HG03025 (cell line): ENCODE results near the gene CAPSL.
"Not testable (repeated sequence)": the region's sequence is repeated elsewhere in the genome, so short reads cannot be mapped to it uniquely, and the experiment has no call there.

ENCODE experiments used
- ATAC-seq: cut with Tn5 transposase; IDR thresholded peaks from one replicate; pipeline ENCODE4 v1.9.1; 2021; ENCODE audit warnings: mild to moderate bottlenecking, moderate library complexity; ENCODE audit not compliant: unreplicated experiment, low FRiP score

The CAPSL gene

DNA sequence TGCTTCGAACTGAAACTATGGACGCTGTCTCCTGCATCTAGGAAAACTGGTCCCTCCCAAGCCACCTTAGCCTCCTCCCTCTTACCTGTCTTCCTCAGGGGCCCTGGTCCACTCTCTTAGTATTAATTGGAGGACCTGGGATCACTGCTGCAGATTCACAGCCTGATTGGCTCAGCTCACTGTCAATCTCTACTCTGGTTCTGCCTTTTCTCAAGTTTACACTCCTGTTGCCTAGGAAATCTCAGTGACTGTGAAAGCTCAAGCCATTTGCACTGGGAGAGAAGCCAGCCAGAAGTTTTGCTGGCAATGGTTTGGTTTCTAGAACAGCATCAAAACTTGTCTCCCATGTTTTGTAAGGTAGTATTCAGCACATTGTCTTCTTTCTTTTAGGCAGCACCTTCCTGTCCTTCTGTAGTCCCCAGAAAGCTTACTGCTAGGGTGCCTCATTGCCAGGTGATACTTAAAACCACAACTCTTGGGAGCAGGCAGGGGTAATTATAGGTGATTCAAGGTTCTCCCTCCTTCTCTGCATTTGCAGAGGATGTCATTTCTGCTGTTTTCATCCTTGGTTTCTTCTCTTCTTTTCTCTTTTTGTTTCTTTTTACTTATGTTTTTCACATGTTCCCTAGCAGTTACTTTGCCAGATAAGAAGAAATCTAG lies at the start of gene CAPSL:
Gene CAPSL (minus strand): TSS at position 55 of the 660 bp plus-strand sequence. CDS start 17,502 bp downstream, outside the sequence.
- no peak for ATAC-seq

DNA sequence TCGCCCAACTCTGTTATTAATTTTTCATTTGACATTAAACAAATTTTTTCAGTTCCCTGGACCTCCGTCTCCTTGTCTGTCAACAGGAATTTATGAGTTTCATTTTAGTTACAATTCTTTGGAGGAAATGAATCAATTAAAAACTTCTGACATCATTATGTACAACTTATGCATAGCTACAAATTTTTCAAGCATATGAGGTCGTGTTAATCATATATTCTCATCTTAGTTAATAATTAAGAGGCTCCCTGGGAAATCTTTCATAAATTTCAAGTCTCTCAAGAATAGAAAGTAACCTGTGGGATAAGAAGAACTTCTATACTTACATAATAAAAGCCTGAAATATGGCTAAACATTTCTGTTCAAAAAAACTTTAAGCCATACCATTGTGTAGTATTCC lies 49.4 kb upstream of the CAPSL start:
- no peak for ATAC-seq

GRCh38 chr5:35979715-35980114 lies 41.3 kb upstream of the CAPSL start:
- no peak for ATAC-seq

DNA sequence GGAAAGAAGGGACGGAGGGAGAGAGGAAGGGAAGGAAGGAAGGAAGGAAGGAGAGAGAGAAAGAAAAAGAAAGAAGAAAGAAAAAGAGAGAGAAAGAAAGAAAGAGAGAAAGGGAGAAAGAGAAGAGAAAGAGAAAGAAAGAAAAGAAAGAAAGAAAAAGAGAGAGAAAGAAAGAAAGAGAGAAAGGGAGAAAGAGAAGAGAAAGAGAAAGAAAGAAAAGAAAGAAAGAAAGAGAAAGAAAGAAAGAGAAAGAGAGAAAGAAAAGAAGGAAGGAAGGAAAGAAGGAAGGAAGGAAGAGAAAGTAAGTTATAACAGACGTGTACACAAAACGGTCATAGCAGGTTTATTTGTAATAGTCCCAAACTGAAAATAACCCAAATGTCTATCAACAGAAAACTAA lies 38.4 kb upstream of the CAPSL start:
- not testable (repeated sequence) for ATAC-seq

GRCh38 chr5:35974570-35974969 lies 36.1 kb upstream of the CAPSL start:
- ATAC-seq, result no peak

DNA sequence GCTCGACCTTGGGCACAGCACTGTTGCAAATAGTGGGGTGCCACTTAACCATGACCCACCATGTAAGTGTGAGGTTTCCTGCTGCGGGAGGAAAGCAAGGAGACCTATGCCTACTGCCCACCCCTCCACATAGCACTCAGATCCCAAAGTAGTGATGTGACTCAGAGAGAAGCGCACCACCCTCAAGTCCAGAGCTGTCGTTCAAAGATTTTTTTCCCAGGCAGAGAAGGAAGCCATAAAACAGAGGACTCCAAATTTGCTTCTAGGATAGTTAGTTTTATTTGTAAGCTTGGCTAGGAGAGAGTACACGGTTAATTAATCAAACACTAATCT lies 33.4 kb upstream of the CAPSL start:
- no peak for ATAC-seq

DNA sequence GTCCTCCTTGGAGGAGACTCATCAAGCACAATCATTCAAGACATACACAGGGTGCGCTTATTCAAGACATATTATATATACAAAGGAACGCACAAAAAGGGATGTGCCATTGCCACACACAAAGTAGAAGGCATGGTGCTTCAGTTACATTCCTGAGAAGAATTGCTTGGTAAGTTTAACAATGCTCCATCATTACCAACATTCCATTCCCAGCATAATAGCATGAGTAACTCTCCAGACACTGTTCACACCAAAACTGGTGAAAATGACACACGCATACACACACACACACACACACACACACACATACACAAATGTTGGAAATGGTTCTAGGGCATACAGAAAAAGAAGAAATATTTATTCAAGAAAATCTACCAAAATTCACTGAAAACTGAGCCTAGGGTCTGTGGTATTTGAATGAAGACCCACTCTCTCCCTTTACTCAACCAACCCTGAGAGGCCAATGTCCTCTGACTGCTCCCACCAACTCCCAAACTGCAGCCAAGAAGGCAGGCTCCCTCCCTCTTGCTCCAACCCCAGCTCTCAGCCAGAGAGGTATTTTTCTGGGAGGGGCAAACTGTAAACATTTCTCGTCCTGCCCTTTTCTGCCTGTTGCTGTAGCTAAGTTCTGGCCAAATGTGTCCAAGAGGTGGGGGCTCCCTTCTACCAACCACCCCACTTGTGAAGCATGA lies 32.9 kb upstream of the CAPSL start:
- no peak for ATAC-seq

DNA sequence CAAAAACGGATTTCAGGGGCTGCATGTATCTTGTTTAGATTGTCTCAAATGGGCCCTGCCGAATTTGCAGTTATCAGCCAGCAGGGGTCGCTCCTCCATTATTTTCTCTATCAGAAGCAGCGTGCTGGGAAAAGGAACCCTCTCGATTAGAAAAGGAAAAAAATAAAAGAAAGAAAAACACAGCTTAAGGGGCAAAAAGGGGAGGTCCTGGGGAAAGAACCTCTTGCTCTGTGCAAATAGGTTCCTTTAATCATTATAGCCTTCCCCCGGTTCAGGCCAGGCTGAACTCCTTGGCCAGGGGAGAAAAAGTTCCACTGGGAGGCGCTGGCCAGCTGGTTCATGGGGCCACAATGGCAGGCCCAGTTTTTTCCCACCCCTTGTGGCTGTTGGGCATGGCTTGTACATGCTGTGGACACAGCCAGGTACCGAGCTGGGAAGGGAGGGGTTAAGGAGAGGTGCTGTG lies 25.0 kb upstream of the CAPSL start:
- no peak for ATAC-seq

- ATAC-seq, result no peak
Observed at GRCh38 chr5:35960328-35960727, 21.9 kb upstream of the CAPSL start.

GRCh38 chr5:35956429-35956828 lies 18.0 kb upstream of the CAPSL start:
- no peak for ATAC-seq

- no peak for ATAC-seq
Observed at GRCh38 chr5:35954175-35954574, 15.8 kb upstream of the CAPSL start.

DNA sequence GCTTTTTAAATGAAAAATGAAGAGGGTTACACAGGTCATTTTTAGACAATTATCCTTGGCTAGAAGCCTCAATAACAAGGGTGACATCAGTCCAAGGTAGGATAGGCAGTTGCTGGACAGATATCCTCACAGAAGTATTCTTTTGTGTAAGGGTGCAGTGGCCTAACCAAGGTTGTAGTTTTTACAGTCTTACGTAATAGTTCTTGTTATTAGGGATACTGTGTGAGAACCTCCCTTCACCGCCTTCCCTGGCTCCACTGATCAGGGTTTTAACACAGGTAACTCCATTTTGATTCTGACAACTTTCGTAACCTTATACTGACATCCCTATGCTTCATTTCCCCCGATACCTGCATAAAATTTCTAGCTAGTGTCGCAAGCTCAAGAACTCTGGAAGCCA lies 8.7 kb upstream of the CAPSL start:
- ATAC-seq, result no peak

- ATAC-seq, result no peak
Observed at GRCh38 chr5:35939639-35940038, 1.2 kb upstream of the CAPSL start.

GRCh38 chr5:35926389-35927051 lies 11.9 kb downstream of the CAPSL start:
- peak; percentile 53 for ATAC-seq

DNA sequence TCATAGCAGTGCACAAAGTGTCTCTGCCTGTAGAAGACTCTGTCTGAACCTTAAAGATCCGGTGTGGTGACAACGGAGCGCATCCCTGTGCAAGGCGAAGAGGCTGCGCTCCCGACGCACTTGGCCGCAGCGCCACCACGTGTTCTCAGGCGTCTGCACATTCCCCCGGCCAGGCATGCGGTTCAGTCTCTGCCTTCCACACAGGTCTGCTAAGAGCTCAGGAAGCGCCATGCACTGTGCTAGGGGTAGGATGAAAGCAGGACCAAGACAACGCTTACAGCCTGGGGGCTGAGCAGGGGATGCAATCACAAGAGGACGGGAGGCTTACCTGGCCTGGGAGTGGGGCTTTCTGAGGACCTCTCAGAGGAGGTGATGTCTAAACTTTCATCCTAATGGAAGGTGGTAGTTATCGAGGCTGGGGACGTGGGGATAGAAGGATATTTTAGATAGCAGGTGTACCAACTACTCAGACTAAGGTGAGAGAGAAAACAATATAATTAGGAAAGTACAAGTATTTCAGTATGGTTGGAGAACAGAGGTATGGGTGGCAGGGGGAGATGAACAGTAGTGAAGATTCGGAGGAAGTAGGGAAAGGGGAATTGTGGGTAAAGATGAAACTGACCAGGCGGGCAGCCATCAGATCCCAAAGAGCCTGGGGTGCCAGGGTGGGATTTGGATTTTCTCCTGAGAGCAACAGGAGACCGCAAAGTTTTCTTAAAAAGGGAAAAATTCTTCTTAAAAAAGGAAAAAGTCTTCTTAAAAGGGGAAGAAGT lies 13.3 kb downstream of the CAPSL start:
- peak; percentile 79 for ATAC-seq

- no peak for ATAC-seq
Observed at GRCh38 chr5:35924122-35924949, 14.1 kb downstream of the CAPSL start.

- no peak for ATAC-seq
Observed at GRCh38 chr5:35922468-35922867, 16.0 kb downstream of the CAPSL start.

GRCh38 chr5:35921930-35922329 lies 16.5 kb downstream of the CAPSL start:
- no peak for ATAC-seq

DNA sequence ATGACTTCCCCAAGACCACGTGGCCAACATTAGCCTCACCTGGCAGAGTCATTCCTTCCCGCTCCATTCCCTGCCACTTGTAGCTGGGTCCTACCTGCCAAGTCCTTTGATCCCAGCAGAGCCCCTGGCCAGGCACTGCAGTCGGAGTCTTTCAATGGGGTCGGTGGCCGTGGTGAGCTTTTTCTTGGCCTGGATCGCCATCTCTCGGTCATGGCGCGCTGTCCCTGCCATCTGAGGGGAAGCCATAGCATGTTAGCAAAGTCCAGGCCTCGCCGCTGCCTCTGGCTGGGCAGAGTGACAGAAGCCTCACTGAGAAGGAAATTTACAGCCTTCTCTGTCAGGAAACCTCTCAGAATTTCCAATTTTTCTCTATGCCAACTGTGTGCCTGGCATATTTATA lies 17.5 kb downstream of the CAPSL start:
- ATAC-seq, result no peak

- no peak for ATAC-seq
Observed at GRCh38 chr5:35919191-35919590, 19.2 kb downstream of the CAPSL start.
